GM18858 (cell line): ENCODE data around the gene TSC22D4.

Experiments used
- ATAC-seq: cut with Tn5 transposase; IDR thresholded peaks from one replicate; pipeline ENCODE4 v1.9.1; 2021; ENCODE audit not compliant: unreplicated experiment

Gene TSC22D4

GRCh38 chr7:100429637-100430492 is 49.1 kb downstream of the TSC22D4 start, which contains the start of gene MEPCE:
TSS of gene MEPCE (plus strand) at chr7:100429831. CDS start at chr7:100430019, 188 bp downstream.
- ATAC-seq: peak; percentile 25

DNA sequence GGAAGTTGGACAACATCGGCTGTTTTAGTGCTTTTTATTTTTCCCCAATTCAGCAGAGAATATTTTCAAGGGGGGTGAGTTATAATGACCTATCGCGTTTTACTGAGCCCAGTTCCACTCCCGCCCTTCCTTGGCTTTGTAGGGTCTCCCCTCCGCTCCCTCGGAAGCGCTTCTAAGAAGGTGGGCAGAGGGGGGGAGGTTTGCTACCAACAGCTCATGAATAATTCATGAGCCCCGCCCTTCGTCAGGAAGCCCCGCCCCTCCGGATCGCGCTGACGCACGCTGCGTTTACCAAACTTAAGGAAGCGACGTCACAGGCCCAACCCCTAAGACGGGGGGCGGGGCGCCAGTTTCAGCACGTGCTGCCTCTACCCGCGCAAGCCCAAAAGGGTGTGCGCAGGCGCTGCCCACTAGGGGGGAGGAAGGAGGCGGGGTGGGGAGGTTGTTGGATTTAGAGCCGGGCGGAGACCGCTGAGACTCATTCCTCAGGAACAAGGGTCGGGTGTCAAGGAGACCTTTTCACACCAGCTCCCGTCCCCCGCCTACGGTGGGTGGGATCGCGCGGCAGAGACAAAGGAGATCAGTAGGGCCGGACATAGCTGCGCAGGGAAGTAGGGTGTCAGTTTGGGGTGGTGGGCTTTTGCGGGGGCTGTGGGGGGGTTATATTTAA is 49.9 kb downstream of the TSC22D4 start:
- ATAC-seq: peak; percentile 36

DNA sequence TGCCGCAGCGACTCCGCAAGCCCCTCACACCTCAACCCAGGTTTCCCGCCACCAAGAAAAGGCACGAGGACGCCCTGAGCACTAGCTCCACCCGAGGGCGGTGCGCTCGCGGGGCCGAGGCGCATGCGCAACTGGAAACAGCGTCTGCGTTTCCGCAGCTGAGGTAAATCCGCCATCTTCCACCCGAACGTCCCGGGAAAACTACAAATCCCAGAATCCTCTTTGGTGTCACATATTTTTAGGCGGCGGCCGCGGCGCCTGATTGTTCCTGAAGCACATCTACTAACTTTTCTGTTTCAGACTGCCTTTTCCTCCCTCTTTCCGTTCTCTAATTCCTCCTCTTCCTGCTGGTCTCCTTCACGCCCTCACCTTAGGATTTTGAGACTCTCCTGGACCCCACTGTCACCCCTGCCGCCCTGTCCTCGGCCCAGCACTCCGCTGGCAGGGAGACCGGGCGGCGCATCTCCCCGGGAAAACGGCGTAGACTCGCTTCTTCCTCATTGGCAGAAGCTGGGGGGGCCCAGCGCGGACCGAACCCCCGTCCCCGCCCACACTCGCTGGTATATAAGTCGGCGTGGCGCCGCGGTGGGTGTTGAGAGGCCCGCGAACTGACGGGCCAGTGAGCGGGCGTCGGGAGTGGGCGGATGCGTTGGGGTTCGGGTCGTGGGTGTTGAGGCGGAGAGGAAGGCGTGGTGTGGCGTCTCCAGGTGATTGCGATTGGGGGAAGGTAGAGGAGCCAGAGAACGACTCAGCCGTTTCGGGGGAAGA is 50.6 kb downstream of the TSC22D4 start, which contains the start of gene ZCWPW1:
Gene ZCWPW1 (minus strand): TSS at position 505 of the 768 bp plus-strand sequence. CDS start 8,054 bp downstream, outside the sequence.
- ATAC-seq: peak; percentile 28

DNA sequence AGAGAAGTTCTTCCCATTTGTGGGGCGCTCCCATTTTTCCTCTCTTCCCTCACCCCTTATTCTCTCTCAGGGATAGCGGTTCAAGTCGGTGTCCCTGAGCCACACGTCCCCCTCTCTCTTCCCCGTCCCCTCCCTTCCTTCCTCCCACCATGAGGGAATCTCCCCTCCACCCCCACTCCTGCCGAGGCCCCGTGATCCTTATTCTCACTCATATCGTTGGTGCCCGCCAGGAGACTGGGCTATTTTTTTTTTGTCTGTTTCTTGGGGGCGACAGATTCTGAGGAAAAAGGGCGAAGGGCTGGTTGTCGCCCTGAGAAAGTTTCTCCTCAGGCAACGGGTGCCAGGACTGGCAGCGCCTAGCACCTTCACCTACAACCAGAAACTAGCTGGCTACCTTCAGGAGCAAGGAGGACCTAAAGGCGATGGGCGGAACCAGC is 51.2 kb downstream of the TSC22D4 start:
- ATAC-seq: no peak

GRCh38 chr7:100426516-100426915 is 52.5 kb downstream of the TSC22D4 start:
- ATAC-seq: no peak

DNA sequence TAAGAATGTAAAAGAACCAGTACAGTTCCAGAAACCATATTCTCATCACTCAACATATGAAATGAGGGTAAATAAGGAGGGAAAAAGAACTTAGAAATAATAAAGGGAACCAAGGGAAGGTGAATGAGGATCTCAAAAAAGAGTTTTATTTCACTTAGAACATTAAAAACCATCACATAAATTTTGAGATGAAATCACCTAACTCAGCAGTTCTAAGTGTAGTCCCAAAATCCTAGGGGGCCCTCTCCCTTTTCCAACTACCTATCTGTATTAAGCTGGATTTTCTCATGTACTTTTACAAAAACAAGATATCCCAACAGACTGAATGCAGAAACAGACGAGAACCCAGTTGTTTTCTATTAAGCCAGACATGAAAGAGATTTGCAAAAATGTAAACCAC is 53.7 kb downstream of the TSC22D4 start:
- no peak for ATAC-seq

- no peak for ATAC-seq
Measured at GRCh38 chr7:100423315-100423714, 55.7 kb downstream of the TSC22D4 start.

DNA sequence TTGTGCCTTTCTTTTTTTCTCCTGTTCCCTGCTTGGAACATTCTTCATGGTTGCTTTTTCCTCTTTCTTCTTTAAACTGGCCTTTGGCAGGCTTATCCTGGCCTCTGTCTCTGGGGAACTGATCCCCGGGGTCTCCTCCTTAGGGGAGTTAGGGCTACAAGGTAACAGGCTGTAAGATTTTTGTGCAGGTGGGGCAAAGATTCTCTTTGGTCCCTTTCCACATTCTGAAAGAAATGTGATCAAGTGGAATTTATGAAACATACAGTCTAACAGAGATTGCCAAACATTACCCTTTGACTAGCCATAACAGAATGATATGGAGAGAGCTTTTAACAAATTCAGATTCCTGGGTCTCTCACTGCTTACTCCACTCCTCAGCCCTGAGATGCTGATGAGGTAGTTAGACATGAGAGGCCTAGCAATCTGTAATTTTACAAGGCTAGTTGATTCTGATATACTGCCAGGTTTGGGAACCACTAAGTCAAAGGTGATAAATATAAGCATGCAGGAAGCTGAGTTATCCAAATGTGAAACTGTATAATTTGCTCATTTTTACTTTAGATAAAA is 59.3 kb downstream of the TSC22D4 start:
- no peak for ATAC-seq

DNA sequence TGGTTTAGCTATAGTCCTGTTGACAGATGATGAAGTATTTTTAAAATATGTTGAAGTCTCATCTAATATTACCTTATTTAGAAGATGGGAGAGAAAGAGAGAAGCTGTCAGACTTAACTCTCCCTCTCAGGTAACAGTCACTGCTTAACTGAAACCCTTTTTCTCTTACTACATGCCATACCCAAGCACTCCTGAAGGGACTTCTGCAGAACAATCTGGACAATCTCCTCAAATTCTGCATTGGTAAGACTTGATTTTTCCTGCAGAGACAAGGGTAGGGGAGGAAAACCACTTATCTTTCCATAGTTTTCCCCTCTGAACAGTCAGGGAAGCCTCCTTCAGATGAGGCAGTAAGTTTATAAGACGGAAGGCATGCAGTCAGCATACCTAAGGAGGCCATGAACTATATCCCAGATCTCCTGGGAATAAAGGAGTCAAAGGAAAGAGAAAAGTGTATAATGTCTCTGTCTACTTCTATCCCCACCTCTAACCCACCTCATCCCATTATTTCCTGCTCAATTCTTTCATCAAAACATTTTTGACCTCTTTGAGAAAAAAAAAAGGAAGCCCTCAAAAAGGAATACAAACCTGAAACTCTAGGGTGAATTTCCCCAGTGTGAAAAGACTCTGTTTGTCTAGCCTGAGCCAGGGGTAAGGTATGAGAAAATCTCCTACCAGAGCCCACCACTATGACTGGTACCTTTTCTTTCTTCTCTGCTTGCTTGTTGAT is 59.9 kb downstream of the TSC22D4 start:
- no peak for ATAC-seq
